ENCODE data around the gene MGST2.

The MGST2 gene

GRCh38 chr4:139672732-139673131, 7.1 kb downstream of the MGST2 start:
- no peak overlapping the region for H3K9ac ChIP-seq (ENCODE audit: low read depth, low read length)
- no peak overlapping the region for H3K27ac ChIP-seq (ENCODE audit: low read depth, low read length)
- H3K36me3 ChIP-seq (ENCODE audit: control insufficient read depth, insufficient read depth, low read length): no peaks in the 10 kb centered on the region
- H3K4me1 ChIP-seq (ENCODE audit: control insufficient read depth, insufficient read depth, low read length): peaks cover 15% of the 10 kb centered on the region
- no peaks in the 10 kb centered on the region for H3K9me3 ChIP-seq (ENCODE audit: control insufficient read depth, insufficient read depth, low read length)
- H3K27me3 ChIP-seq (ENCODE audit: control insufficient read depth, insufficient read depth, low read length): no peaks in the 10 kb centered on the region
- H3K4me3 ChIP-seq (ENCODE audit: low read depth, low read length): no peak overlapping the region

- Histone ChIP-seq H3K9me3 (ENCODE audit: control insufficient read depth, insufficient read depth, low read length) (no peaks in the 10 kb centered on the region), H3K9ac (ENCODE audit: low read depth, low read length) (no peak overlapping the region), H3K36me3 (ENCODE audit: control insufficient read depth, insufficient read depth, low read length) (no peaks in the 10 kb centered on the region), H3K27ac (ENCODE audit: low read depth, low read length) (no peak overlapping the region), H3K4me3 (ENCODE audit: low read depth, low read length) (no peak overlapping the region), H3K27me3 (ENCODE audit: control insufficient read depth, insufficient read depth, low read length) (no peaks in the 10 kb centered on the region), H3K4me1 (ENCODE audit: control insufficient read depth, insufficient read depth, low read length) (peaks cover 7% of the 10 kb centered on the region; the same call in 1 of the 2 replicates)
Measured at GRCh38 chr4:139674875-139675550, 9.4 kb downstream of the MGST2 start.

- H3K36me3 ChIP-seq (ENCODE audit: control insufficient read depth, insufficient read depth, low read length): no peaks in the 10 kb centered on the region
- no peaks in the 10 kb centered on the region for H3K27me3 ChIP-seq (ENCODE audit: control insufficient read depth, insufficient read depth, low read length)
- no peak overlapping the region for H3K27ac ChIP-seq (ENCODE audit: low read depth, low read length)
- H3K4me3 ChIP-seq (ENCODE audit: low read depth, low read length): no peak overlapping the region
- H3K9ac ChIP-seq (ENCODE audit: low read depth, low read length): no peak overlapping the region
- peaks cover 7% of the 10 kb centered on the region; the same call in 1 of the 2 replicates for H3K4me1 ChIP-seq (ENCODE audit: control insufficient read depth, insufficient read depth, low read length)
- H3K9me3 ChIP-seq (ENCODE audit: control insufficient read depth, insufficient read depth, low read length): no peaks in the 10 kb centered on the region
Measured at GRCh38 chr4:139675651-139676050, 10.0 kb downstream of the MGST2 start.

DNA sequence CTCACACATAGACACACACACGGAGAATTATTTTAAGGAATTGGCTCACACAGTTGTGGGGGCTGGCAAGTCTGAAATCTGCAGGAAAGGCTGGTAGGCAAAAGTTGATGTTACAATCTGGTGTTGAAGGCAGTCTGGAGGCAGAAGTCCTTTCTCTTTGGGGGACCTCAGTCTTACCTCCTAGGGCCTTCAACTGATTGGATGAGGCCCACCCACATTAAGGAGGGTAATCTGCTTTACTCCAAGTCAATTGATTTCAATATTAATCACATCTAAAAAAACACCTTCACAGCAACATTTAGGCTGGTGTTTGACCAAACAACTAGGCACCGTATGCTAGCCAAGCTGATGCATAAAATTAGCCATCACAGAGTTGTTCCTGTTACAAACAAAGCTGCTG, 10.7 kb downstream of the MGST2 start:
- Histone ChIP-seq H3K9me3 (ENCODE audit: control insufficient read depth, insufficient read depth, low read length) (no peaks in the 10 kb centered on the region), H3K36me3 (ENCODE audit: control insufficient read depth, insufficient read depth, low read length) (no peaks in the 10 kb centered on the region), H3K9ac (ENCODE audit: low read depth, low read length) (no peak overlapping the region), H3K4me1 (ENCODE audit: control insufficient read depth, insufficient read depth, low read length) (peaks cover 7% of the 10 kb centered on the region; the same call in 1 of the 2 replicates), H3K4me3 (ENCODE audit: low read depth, low read length) (no peak overlapping the region), H3K27me3 (ENCODE audit: control insufficient read depth, insufficient read depth, low read length) (no peaks in the 10 kb centered on the region), H3K27ac (ENCODE audit: low read depth, low read length) (no peak overlapping the region)

- no peak overlapping the region for H3K27ac ChIP-seq (ENCODE audit: low read depth, low read length)
- H3K4me3 ChIP-seq (ENCODE audit: low read depth, low read length): no peak overlapping the region
- H3K4me1 ChIP-seq (ENCODE audit: control insufficient read depth, insufficient read depth, low read length): peaks cover 3% of the 10 kb centered on the region; the same call in 1 of the 2 replicates
- no peaks in the 10 kb centered on the region for H3K27me3 ChIP-seq (ENCODE audit: control insufficient read depth, insufficient read depth, low read length)
- H3K9ac ChIP-seq (ENCODE audit: low read depth, low read length): no peak overlapping the region
- H3K36me3 ChIP-seq (ENCODE audit: control insufficient read depth, insufficient read depth, low read length): no peaks in the 10 kb centered on the region
- no peaks in the 10 kb centered on the region for H3K9me3 ChIP-seq (ENCODE audit: control insufficient read depth, insufficient read depth, low read length)
Measured at GRCh38 chr4:139676913-139677585, 11.4 kb downstream of the MGST2 start.

GRCh38 chr4:139682309-139682708, 16.7 kb downstream of the MGST2 start:
- Histone ChIP-seq H3K9ac (ENCODE audit: low read depth, low read length) (no peak overlapping the region), H3K4me3 (ENCODE audit: low read depth, low read length) (no peak overlapping the region), H3K27me3 (ENCODE audit: control insufficient read depth, insufficient read depth, low read length) (no peaks in the 10 kb centered on the region), H3K4me1 (ENCODE audit: control insufficient read depth, insufficient read depth, low read length) (no peaks in the 10 kb centered on the region), H3K9me3 (ENCODE audit: control insufficient read depth, insufficient read depth, low read length) (no peaks in the 10 kb centered on the region), H3K36me3 (ENCODE audit: control insufficient read depth, insufficient read depth, low read length) (no peaks in the 10 kb centered on the region), H3K27ac (ENCODE audit: low read depth, low read length) (no peak overlapping the region)

GRCh38 chr4:139682741-139683151, 17.1 kb downstream of the MGST2 start:
- Histone ChIP-seq H3K9ac (ENCODE audit: low read depth, low read length) (no peak overlapping the region), H3K27me3 (ENCODE audit: control insufficient read depth, insufficient read depth, low read length) (no peaks in the 10 kb centered on the region), H3K4me1 (ENCODE audit: control insufficient read depth, insufficient read depth, low read length) (no peaks in the 10 kb centered on the region), H3K4me3 (ENCODE audit: low read depth, low read length) (no peak overlapping the region), H3K9me3 (ENCODE audit: control insufficient read depth, insufficient read depth, low read length) (no peaks in the 10 kb centered on the region), H3K27ac (ENCODE audit: low read depth, low read length) (no peak overlapping the region), H3K36me3 (ENCODE audit: control insufficient read depth, insufficient read depth, low read length) (no peaks in the 10 kb centered on the region)

DNA sequence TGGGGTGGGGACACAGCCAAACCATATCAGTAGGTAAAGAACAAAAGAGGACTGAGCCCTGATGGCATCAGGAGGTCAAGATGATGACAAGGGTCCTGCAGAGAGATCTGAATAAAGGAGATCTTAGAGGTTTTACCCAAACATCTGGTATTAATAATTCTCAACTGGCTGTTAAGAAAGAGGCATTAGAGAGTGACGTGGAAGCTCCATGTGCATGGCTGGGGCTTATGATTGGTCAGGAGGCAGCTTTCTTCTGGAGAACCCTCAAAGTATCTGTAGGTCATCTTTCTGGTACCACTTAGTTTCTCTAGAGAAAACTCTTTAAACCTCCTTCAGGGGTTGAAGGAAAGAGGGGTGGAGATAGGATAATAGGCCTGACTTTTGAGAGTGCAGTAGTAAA, 18.7 kb downstream of the MGST2 start:
- no peaks in the 10 kb centered on the region for H3K9me3 ChIP-seq (ENCODE audit: control insufficient read depth, insufficient read depth, low read length)
- H3K27ac ChIP-seq (ENCODE audit: low read depth, low read length): no peak overlapping the region
- H3K4me3 ChIP-seq (ENCODE audit: low read depth, low read length): no peak overlapping the region
- no peak overlapping the region for H3K9ac ChIP-seq (ENCODE audit: low read depth, low read length)
- H3K27me3 ChIP-seq (ENCODE audit: control insufficient read depth, insufficient read depth, low read length): no peaks in the 10 kb centered on the region
- no peaks in the 10 kb centered on the region for H3K36me3 ChIP-seq (ENCODE audit: control insufficient read depth, insufficient read depth, low read length)
- no peaks in the 10 kb centered on the region for H3K4me1 ChIP-seq (ENCODE audit: control insufficient read depth, insufficient read depth, low read length)

DNA sequence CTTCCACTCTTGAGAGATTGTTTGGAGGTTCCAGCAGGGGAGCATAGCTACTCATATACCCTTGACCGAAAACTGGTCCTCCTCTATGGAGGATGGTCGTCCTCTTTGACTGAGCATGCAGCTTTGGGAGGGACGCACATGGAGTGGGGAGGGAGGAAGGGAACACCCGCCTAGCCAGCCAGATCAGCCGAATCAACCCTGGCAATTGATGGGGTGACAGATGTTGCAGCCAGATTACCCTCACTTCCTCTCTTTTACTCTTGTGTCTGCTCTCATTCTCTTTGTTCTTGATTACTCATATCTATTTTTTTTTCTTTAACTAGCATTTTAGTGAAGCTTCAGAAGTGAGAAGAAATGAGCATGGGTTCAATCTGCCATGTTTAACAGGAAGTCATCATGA, 19.6 kb downstream of the MGST2 start:
- H3K4me3 ChIP-seq (ENCODE audit: low read depth, low read length): no peak overlapping the region
- H3K4me1 ChIP-seq (ENCODE audit: control insufficient read depth, insufficient read depth, low read length): no peaks in the 10 kb centered on the region

DNA sequence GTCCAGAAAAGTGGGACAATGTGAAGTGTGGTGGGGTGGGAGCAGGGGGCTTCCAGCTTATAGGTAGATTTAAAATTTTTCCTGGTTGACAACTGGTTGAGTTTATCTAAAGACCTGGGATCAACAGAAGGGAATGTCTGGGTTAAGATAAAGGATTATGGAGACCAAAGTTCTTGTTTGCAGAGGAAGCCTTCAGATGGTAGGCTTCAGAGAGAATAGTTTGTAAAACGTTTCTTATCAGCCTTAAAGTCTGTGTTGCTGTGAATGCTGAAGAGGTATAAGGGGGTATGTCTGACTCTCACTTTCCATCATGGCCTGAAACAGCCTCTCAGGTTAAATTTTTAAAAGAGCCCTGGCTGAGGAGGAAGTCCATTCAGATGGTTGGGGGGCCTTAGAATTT, 20.5 kb downstream of the MGST2 start:
- Histone ChIP-seq H3K9me3 (ENCODE audit: control insufficient read depth, insufficient read depth, low read length) (no peaks in the 10 kb centered on the region), H3K4me3 (ENCODE audit: low read depth, low read length) (no peak overlapping the region), H3K9ac (ENCODE audit: low read depth, low read length) (no peak overlapping the region), H3K27ac (ENCODE audit: low read depth, low read length) (no peak overlapping the region), H3K36me3 (ENCODE audit: control insufficient read depth, insufficient read depth, low read length) (no peaks in the 10 kb centered on the region), H3K4me1 (ENCODE audit: control insufficient read depth, insufficient read depth, low read length) (no peaks in the 10 kb centered on the region), H3K27me3 (ENCODE audit: control insufficient read depth, insufficient read depth, low read length) (no peaks in the 10 kb centered on the region)

More for the DNA sequence above, 19.6 kb downstream of the MGST2 start:
- Histone ChIP-seq H3K27ac (ENCODE audit: low read depth, low read length) (no peak overlapping the region), H3K27me3 (ENCODE audit: control insufficient read depth, insufficient read depth, low read length) (no peaks in the 10 kb centered on the region), H3K36me3 (ENCODE audit: control insufficient read depth, insufficient read depth, low read length) (no peaks in the 10 kb centered on the region), H3K9me3 (ENCODE audit: control insufficient read depth, insufficient read depth, low read length) (no peaks in the 10 kb centered on the region), H3K9ac (ENCODE audit: low read depth, low read length) (no peak overlapping the region)

- Histone ChIP-seq H3K9ac (ENCODE audit: low read depth, low read length) (no peak overlapping the region), H3K36me3 (ENCODE audit: control insufficient read depth, insufficient read depth, low read length) (no peaks in the 10 kb centered on the region), H3K27ac (ENCODE audit: low read depth, low read length) (no peak overlapping the region), H3K9me3 (ENCODE audit: control insufficient read depth, insufficient read depth, low read length) (no peaks in the 10 kb centered on the region), H3K4me1 (ENCODE audit: control insufficient read depth, insufficient read depth, low read length) (no peaks in the 10 kb centered on the region), H3K4me3 (ENCODE audit: low read depth, low read length) (no peak overlapping the region), H3K27me3 (ENCODE audit: control insufficient read depth, insufficient read depth, low read length) (no peaks in the 10 kb centered on the region)
Measured at GRCh38 chr4:139686988-139687387, 21.4 kb downstream of the MGST2 start.

Data from HUES48 (cell line).